Measurements from ENCODE around the gene PSD2.

PSD2 gene

GRCh38 chr5:139812836-139813805, 17.5 kb downstream of the PSD2 start:
- DNase-seq, result no peak

GRCh38 chr5:139814191-139814601, 18.6 kb downstream of the PSD2 start:
- DNase-seq, result no peak

- DNase-seq, result no peak
These were observed 19.2 kb downstream of the PSD2 start for GRCh38 chr5:139814704-139815280.

GRCh38 chr5:139816566-139816965, 21.0 kb downstream of the PSD2 start:
- no peak for DNase-seq

GRCh38 chr5:139817362-139817761, 21.8 kb downstream of the PSD2 start:
- no peak for DNase-seq

GRCh38 chr5:139817970-139818369, 22.4 kb downstream of the PSD2 start:
- no peak for DNase-seq

- no peak for DNase-seq
These were observed 24.5 kb downstream of the PSD2 start for GRCh38 chr5:139820130-139820529.

- DNase-seq, result no peak
These were observed 25.0 kb downstream of the PSD2 start for GRCh38 chr5:139820606-139821005.

- DNase-seq, result no peak
These were observed 26.4 kb downstream of the PSD2 start for GRCh38 chr5:139821806-139822552.

GRCh38 chr5:139822553-139823425, 27.2 kb downstream of the PSD2 start:
- no peak for DNase-seq

GRCh38 chr5:139823757-139824355, 28.2 kb downstream of the PSD2 start:
- no peak for DNase-seq

GRCh38 chr5:139825690-139826089, 30.1 kb downstream of the PSD2 start:
- DNase-seq, result no peak

- DNase-seq, result no peak
These were observed 32.7 kb downstream of the PSD2 start for GRCh38 chr5:139828207-139828895.

- DNase-seq, result no peak
These were observed 33.9 kb downstream of the PSD2 start for GRCh38 chr5:139829471-139829870.

- no peak for DNase-seq
These were observed 36.0 kb downstream of the PSD2 start for GRCh38 chr5:139831624-139832023.

GRCh38 chr5:139833525-139833924, 37.9 kb downstream of the PSD2 start:
- no peak for DNase-seq

- DNase-seq, result no peak
These were observed 40.0 kb downstream of the PSD2 start for GRCh38 chr5:139835656-139836055.

GRCh38 chr5:139836469-139837208, 41.0 kb downstream of the PSD2 start:
- DNase-seq, result no peak

- DNase-seq, result no peak
These were observed 42.2 kb downstream of the PSD2 start for GRCh38 chr5:139837711-139838380.

All from NCI-H1930 (cell line).